Superior temporal gyrus (tissue), 1 donor: ENCODE data around the gene EHHADH.

Source experiments
- DNase-seq: peaks from one replicate; pipeline ENCODE4 v3.0.0-alpha.2; 2016; ENCODE audit errors: extremely low spot score

EHHADH gene

GRCh38 chr3:185197068-185197467 lies 56.8 kb downstream of the EHHADH start:
- no peak for DNase-seq

DNA sequence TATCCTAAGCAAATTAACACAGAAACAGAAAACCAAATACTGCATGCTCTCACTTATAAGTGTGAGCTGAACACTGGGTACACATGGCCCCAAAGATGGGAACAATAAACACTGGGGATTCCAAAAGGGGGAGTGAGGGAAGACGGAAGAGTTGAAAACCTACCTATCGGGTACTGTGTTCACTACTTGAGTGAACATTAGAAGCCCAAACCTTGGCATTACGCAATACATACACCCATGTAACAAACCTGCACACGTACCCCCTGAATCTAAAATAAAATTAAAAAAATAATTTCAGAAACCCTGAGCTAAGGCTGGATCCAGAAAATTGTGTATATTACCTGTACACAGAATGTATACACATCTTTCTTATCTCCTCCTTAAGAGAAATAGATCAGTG lies 58.2 kb downstream of the EHHADH start:
- DNase-seq = no peak

DNA sequence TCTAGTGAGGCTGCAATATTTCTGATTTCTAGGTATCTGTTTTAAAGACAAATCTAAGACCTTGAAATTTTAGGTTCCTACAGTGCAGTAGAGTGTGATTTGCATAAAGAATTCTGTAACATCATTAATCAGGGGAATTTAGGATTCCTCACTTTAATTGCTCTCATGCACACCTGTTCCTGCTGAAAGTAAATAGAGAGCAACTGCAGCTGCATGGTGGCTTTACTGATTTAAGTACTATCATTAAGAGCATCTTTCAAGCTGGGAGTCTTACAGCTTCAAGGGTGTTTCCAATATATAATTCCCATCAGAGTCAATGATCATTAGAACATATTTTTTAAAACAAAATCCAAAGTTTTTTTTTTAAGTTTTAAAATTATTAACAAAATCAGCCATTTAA lies 65.0 kb downstream of the EHHADH start:
- DNase-seq = no peak

- no peak for DNase-seq
These were observed 66.5 kb downstream of the EHHADH start for GRCh38 chr3:185187391-185187790.

GRCh38 chr3:185176750-185177359 lies 77.0 kb downstream of the EHHADH start:
- DNase-seq = peak; percentile 79

GRCh38 chr3:185175370-185175987 lies 78.4 kb downstream of the EHHADH start:
- DNase-seq = peak; percentile 80

GRCh38 chr3:185172086-185173049 lies 81.5 kb downstream of the EHHADH start:
- DNase-seq = no peak

GRCh38 chr3:185164428-185165217 lies 89.2 kb downstream of the EHHADH start:
- DNase-seq = no peak

GRCh38 chr3:185162634-185163033 lies 91.2 kb downstream of the EHHADH start:
- DNase-seq = no peak

DNA sequence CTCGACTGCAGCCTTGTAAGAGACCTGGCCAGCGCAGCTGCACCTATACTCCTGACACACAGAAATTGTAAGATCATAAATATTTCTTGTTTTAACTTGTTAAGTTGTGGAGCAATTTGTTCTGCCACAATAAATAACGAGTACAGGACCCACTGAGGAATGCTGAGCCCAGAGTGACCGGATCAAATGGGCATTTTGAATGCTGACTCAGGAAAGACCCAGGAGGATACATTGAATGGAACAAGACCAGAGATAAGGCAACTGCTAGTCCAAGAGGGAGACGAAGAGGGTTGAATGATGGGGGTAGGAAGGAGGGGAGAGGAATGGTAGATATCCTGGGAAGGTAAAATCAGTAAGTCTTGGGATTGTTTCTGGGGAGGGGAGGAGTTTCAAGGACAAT lies 92.1 kb downstream of the EHHADH start:
- DNase-seq = no peak

- no peak for DNase-seq
These were observed 96.5 kb downstream of the EHHADH start for GRCh38 chr3:185157347-185157746.

- no peak for DNase-seq
These were observed 98.2 kb downstream of the EHHADH start for GRCh38 chr3:185155678-185156077.

GRCh38 chr3:185153861-185154629 lies 99.8 kb downstream of the EHHADH start:
- DNase-seq = peak; percentile 54

DNA sequence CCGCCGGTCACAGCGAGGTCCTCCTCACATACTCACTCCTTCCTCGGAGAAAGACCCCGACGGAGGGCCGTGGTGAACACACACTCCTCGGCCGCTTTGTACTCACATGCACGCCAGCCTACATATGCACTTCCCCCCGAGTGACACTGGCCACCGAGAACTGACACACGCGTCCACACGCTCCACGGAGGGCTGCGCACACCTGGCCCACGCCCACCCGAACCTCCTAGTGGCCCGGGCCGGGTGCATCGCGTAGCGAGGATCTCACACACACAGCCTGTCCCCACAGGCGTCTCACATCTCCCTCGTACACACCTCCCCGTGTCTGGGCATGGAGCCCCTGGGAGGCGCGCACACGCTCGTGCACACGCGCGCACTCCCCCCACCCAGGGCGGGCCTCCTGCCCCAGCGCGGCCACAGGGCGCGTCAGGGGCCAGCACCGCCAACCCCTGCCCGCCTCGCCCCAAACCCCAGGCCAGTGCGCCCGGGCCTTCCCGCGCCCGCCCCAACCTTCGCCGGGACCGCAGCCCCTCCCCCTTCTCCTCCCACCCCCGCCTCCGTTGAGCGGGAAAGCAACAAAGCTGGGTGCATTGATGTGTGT lies 100.6 kb downstream of the EHHADH start:
- DNase-seq = no peak

DNA sequence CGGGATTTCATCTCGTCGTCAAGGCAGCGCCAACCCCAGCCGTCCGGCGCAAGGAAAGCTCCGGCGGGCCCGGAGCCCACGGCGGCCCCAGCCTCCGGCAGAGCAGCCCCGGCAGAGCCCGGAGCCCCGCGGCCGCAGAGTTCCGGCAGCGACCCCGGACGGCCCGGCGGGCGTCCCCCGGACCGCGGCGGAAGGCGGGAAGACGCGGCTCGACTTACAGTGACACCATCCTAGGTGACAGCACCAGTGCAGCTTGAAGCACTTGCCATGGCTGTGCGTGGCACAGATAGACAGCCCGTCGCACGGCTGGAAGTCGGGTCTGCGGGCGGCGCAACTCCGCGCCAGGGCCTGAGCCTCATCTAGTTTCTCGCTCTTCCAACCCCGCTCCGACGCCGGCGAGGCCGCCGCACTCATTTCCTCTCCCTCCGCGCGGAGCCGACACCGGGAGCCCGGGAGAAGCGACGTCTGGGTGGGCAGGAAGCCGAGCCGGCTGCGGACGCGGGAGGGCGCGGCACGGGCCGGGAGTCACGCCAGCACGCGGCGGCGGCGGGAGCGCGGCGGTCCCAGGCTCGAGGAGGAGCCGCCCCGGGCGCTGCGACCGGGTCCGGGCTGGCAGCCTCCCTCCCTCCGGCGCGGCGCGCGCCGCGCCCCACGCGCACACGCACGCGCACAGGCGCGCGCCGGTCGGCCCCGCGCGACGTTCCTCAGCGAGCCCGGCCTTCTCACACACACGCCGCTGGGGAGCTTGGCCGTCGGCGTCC lies 101.3 kb downstream of the EHHADH start, which contains the start of gene C3orf70:
C3orf70 (minus strand) TSS at position 651 of the 761 bp plus-strand sequence; CDS start at position 414, 237 bp downstream.
- DNase-seq = peak; percentile 58

- peak; percentile 51 for DNase-seq
These were observed 101.9 kb downstream of the EHHADH start for GRCh38 chr3:185151964-185152409.

DNA sequence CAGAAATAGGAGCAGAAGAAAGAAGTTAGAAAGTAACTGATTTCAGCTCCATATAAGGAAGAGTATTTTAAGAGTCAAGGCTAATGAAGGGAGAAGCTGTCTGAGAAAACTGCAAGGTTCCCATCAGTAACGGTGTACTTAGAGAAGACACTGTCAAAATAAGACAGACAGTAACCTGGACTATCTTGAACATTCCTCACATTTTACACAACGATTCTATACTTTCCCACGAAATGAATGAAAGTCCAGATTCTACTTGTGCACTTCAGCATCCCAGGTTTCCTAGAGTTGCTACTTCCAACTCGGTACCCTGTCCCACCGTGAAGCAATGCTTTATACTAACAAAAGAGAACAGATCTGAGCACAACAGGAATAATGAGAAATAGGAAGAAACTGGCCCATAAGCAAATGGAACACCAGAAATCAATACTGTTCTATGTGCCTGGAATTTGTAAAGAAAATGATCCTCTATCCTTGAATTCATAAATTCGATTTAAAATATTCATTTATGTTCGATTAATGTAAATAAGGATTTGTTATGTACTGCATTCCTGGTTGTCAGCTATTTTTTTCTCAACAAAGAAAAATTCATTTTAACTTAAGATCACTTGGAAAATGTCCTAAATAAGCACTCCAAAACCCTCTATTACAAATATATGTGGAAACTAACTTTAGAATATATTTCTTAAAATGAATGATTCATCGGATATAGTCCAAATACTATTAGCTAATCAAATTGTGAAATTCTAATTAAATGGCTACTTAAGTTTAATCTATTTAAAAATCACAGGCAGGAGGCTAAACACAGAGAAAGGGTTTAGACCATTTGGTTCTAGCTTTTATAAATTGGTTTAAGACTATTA lies 102.5 kb downstream of the EHHADH start:
- peak; percentile 60 for DNase-seq

DNA sequence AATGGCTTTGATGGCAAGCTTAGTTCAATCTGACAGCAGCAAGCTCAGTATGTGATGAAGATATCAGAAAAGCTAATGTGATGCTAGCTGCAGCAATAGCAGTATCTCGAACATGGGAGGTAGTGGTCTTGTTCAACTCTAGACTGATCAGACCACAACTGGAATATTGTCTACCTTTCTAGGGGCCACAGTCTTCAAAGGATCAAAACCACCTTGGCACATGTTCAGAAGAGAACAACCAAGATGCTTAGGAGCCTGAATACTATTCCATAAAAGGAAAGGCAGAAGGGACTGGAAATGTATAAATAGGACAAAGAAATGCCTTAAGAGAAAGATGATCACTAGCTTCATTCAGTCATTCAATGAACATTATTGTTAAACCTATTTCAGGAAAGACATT lies 103.3 kb downstream of the EHHADH start:
- peak; percentile 31 for DNase-seq

DNA sequence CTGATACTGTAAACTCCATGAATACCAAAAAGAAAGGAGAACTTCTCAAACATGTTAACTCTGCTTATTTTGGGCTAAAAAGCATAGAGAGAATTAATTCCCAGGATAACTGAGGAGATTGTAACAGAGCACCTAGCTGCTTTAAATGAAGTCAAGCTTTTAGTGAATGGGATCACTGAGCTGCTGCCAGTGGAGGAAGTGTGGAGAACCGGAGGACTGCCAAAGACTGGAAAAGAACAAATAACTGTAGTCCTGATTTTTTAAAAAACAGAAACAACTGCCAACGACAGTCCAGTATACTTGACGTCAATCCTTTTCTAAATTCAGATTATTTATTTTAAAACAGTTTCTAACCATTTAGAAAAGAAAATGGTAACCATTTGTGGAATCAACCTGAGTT lies 104.3 kb downstream of the EHHADH start:
- DNase-seq = peak; percentile 45
